GM19452 (cell line): Measurements from ENCODE around the gene EXTL2.
"Not testable (repeated sequence)": the region's sequence is repeated elsewhere in the genome, so short reads cannot be mapped to it uniquely, and the experiment has no call there.

ENCODE experiments used
- ATAC-seq: cut with Tn5 transposase; IDR thresholded peaks from one replicate; pipeline ENCODE4 v1.9.1; 2021; ENCODE audit not compliant: unreplicated experiment

EXTL2 gene

GRCh38 chr1:100861379-100861778 lies 33.3 kb downstream of the EXTL2 start:
- no peak for ATAC-seq

- no peak for ATAC-seq
Measured at GRCh38 chr1:100860397-100860991, 34.1 kb downstream of the EXTL2 start.

GRCh38 chr1:100855116-100855515 lies 39.5 kb downstream of the EXTL2 start:
- ATAC-seq: not testable (repeated sequence)

- ATAC-seq: no peak
Measured at GRCh38 chr1:100852976-100853375, 41.7 kb downstream of the EXTL2 start.

GRCh38 chr1:100851726-100852125 lies 42.9 kb downstream of the EXTL2 start:
- ATAC-seq: no peak

- no peak for ATAC-seq
Measured at GRCh38 chr1:100847361-100848082, 47.1 kb downstream of the EXTL2 start.

GRCh38 chr1:100843160-100843559 lies 51.5 kb downstream of the EXTL2 start:
- not testable (repeated sequence) for ATAC-seq

- ATAC-seq: no peak
Measured at GRCh38 chr1:100835866-100836842, 58.5 kb downstream of the EXTL2 start.

- no peak for ATAC-seq
Measured at GRCh38 chr1:100834777-100835660, 59.6 kb downstream of the EXTL2 start.

- no peak for ATAC-seq
Measured at GRCh38 chr1:100832694-100833428, 61.8 kb downstream of the EXTL2 start.

- not testable (repeated sequence) for ATAC-seq
Measured at GRCh38 chr1:100825666-100826065, 69.0 kb downstream of the EXTL2 start.
